ENCODE measurements around the gene MFSD2A.

Gene MFSD2A

DNA sequence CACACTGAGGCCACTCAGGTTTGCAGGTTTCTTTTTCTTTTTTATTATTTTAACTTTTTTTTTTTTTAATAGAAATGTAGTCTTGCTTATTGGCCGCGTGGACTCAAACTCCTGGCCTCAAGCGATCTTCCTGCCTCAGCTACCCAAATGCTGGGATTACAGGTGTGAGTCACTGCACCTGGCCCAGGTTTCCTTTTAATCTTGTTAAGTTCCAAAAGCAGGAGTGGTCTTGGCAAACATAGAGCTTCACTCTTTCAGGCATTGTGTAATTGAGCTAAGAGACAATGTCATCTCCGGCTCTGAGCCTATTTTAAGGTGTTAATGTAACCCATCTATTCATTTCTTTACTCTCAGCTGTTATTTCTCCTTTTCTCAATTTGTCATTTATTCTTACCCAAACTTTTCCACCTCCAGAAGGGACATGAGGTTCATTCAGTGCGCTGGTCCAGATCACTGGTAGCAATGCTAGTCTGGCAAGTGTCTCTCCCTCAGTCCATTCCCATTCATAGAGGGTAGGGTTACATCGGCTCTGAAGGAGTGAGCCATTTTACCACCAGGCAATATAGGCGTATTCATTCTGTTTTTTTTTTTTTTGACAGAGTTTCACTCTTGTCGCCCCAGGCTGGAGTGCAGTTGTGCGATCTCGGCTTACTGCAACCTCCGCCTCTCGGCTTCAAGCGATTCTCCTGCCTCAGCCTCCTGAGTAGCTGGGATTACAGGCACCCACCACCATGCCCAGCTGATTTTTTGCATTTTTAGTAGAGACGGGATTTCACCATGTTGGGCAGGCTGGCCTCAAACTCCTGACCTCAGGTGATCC is 11.3 kb upstream of the MFSD2A start:
- TF ChIP-seq, protein P1, sequence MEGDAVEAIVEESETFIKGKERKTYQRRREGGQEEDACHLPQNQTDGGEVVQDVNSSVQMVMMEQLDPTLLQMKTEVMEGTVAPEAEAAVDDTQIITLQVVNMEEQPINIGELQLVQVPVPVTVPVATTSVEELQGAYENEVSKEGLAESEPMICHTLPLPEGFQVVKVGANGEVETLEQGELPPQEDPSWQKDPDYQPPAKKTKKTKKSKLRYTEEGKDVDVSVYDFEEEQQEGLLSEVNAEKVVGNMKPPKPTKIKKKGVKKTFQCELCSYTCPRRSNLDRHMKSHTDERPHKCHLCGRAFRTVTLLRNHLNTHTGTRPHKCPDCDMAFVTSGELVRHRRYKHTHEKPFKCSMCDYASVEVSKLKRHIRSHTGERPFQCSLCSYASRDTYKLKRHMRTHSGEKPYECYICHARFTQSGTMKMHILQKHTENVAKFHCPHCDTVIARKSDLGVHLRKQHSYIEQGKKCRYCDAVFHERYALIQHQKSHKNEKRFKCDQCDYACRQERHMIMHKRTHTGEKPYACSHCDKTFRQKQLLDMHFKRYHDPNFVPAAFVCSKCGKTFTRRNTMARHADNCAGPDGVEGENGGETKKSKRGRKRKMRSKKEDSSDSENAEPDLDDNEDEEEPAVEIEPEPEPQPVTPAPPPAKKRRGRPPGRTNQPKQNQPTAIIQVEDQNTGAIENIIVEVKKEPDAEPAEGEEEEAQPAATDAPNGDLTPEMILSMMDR (conservative IDR thresholded peaks at IDR 0.05; ENCODE audit: low read depth, low read length), result no peak
- H3K4me3 ChIP-seq (ENCODE audit: low read length), result no peak overlapping the region
- no peak for DNase-seq (ENCODE audit: low read depth)

DNA sequence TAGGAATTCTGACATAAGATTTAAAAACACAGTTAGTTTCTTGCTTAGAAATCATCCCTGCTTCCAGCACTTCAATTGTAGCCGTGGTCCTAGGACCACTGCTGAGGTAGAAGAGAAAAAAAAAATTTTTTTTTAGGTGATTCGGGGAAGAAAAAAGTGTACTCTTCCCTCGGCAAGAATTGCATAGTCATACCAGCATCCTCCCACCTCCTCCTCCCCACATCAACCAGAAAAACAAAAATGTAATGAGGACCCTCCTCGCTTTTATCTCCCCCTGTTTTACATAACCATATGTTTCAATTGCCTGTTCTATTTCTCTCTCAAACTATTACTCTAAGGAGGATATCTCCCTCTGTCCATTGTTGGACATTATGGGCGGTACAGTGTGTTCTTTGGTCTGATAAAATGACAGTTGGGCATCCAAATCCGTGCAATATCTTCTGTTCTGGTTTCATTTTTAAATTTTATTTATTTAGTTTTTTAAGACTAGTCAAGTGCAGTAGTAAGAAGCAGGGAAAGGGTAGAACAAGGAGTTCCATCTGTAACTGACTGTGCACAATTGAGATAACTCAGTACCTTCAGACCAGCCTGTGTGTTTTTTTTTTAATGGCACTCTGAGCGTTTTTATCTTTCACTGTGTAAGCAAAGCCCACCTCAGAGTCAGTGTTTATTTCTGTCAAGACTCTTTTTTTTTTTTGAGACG is 10.4 kb upstream of the MFSD2A start:
- DNase-seq (ENCODE audit: low read depth), result no peak
- no peak overlapping the region for H3K4me3 ChIP-seq (ENCODE audit: low read length)
- TF ChIP-seq, protein P1 (conservative IDR thresholded peaks at IDR 0.05; ENCODE audit: low read depth, low read length), result no peak

DNA sequence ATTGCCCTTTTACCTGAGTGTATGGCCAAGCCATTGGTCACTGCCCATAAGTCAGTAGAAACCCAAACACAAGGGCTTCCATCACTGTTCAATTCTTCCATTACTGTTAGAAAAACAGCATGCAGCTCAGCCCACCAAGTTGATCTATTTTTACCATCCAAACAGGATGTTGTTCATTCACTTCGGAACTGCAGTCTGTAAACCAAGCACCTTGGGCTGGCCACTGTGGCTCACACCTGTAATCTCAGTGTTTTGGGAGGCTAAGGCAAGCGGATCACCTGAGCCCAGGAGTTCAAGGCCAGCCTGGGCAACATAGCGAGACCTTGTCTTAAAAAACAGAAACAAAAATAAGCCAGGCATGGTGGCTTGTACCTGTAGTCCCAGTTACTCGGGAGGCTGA is 8.7 kb upstream of the MFSD2A start:
- no peak for DNase-seq (ENCODE audit: low read depth)
- TF ChIP-seq, protein P1 (conservative IDR thresholded peaks at IDR 0.05; ENCODE audit: low read depth, low read length), result no peak
- H3K4me3 ChIP-seq (ENCODE audit: low read length), result no peak overlapping the region

DNA sequence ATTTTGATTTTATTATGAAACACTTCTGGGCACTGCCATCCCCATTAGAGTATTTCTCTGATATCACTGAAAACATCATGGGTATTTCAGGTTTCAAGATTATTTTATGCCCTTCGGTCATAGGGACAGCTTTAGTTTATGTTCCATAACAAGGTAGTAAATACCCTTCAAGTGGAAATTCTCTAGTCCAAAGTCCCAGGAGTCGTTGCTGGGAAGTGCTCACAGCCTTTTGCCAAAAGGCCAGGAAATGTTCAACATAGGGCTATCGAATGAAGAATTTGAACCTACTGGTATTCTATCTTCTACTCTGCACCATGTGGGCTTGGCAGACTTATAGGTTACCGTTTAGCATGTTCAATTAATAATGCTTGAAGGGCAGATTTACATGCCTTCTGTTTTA is 7.7 kb upstream of the MFSD2A start:
- TF ChIP-seq, protein P1 (conservative IDR thresholded peaks at IDR 0.05; ENCODE audit: low read depth, low read length), result no peak
- no peak for DNase-seq (ENCODE audit: low read depth)
- H3K4me3 ChIP-seq (ENCODE audit: low read length), result no peak overlapping the region

DNA sequence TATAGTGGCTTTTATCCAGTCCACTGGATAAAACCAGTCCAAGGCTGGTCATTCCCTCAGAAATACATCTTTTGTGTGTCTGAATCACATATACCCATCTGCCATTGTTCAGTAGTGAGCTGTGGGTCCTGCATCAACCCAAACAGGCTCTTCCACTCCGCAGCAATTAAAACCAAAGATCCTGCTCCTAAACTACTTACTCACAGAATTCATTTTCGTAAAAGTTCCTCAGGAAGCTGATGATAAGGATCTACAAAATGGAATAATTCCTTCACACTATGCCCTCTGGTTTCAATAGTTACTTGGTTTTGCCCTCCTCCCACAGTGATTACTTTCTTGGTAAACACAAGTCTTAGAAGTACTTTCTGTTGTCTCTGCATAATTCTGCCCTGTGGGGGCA is 5.1 kb upstream of the MFSD2A start:
- H3K4me3 ChIP-seq (ENCODE audit: low read length), result no peak overlapping the region
- TF ChIP-seq, protein P1 (conservative IDR thresholded peaks at IDR 0.05; ENCODE audit: low read depth, low read length), result no peak
- no peak for DNase-seq (ENCODE audit: low read depth)

DNA sequence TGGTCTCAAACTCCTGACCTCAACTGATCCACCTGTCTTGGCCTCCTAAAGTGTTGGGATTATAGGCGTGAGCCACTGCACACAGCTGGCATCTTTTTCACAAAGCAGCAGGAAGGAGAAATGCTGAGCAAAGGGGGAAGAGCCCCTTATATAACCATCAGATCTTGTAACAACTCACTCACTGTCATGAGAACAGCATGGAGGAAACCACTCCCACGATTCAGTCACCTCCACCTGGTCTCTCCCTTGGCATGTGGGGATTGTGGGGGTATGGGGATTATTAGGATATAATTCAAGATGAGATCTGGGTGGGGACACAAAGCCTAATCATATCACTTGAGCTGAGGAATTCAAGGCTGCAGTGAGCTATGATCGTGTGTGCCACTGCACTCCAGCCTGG is 3.0 kb upstream of the MFSD2A start:
- H3K4me3 ChIP-seq (ENCODE audit: low read length), result no peak overlapping the region
- no peak for DNase-seq (ENCODE audit: low read depth)
- TF ChIP-seq, protein P1 (conservative IDR thresholded peaks at IDR 0.05; ENCODE audit: low read depth, low read length), result no peak

Data from retinal pigment epithelial cell (primary cell).